NB4 (cell line): Measurements from ENCODE around the gene SPR.

Experiments used
- MYC ChIP-seq: IDR thresholded peaks from 2 replicates; pipeline ENCODE4 v1.6.1; 2011; ENCODE audit warnings: low read depth, low read length
- POLR2A ChIP-seq: IDR thresholded peaks from 2 replicates; pipeline ENCODE4 v1.6.1; 2011; ENCODE audit warnings: mild to moderate bottlenecking; ENCODE audit not compliant: insufficient read length; ENCODE audit errors: extremely low read depth
- TF ChIP-seq, protein P1 (sequence below): IDR thresholded peaks from one replicate; pipeline ENCODE4 v1.5.1; 2012; ENCODE audit warnings: low read depth, low read length
- TF ChIP-seq, protein P2 (sequence below): IDR thresholded peaks from 2 replicates; pipeline ENCODE4 v1.6.1; 2011; ENCODE audit warnings: low read depth, low read length

DNA sequence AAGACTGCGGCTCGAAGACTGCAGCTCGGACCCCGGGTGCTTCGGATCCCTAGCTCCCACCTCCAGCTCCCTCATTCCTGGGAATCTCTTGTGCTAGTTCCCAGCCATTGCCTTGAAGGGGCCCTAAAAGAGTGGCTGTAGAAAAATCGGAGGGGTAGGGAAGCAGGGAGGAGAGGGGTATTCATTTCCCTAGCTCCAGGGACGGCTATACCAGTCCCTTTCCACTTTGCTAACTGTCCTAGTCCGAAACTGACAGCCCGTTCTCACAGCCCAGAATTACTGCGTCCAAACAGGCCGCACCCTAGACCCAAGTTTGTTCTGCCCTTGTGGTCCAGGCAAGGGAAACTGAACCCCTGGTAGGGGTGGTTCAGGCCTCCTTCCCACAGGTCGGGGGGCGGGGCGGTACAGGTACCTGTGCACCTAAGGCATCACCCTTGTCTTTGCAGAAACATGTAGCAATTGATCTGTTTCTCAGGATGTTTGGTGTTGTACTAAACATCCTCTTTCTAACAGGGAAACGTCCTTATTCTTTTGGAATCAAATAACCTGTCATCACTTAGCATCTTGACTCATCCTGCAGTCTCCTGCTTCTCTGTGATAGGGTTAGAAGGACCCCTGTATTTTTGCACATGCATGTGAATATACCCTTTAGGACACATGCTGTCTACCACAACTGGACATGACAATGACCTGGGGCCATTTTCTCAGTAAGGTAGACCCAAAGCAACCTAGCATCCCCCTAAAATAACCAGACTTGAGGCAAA lies 34.1 kb downstream of the SPR start:
- TF ChIP-seq, protein P1, sequence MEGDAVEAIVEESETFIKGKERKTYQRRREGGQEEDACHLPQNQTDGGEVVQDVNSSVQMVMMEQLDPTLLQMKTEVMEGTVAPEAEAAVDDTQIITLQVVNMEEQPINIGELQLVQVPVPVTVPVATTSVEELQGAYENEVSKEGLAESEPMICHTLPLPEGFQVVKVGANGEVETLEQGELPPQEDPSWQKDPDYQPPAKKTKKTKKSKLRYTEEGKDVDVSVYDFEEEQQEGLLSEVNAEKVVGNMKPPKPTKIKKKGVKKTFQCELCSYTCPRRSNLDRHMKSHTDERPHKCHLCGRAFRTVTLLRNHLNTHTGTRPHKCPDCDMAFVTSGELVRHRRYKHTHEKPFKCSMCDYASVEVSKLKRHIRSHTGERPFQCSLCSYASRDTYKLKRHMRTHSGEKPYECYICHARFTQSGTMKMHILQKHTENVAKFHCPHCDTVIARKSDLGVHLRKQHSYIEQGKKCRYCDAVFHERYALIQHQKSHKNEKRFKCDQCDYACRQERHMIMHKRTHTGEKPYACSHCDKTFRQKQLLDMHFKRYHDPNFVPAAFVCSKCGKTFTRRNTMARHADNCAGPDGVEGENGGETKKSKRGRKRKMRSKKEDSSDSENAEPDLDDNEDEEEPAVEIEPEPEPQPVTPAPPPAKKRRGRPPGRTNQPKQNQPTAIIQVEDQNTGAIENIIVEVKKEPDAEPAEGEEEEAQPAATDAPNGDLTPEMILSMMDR: no peak
- no peak for TF ChIP-seq POLR2A
- TF ChIP-seq, protein P2, sequence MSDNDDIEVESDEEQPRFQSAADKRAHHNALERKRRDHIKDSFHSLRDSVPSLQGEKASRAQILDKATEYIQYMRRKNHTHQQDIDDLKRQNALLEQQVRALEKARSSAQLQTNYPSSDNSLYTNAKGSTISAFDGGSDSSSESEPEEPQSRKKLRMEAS: no peak
- no peak for TF ChIP-seq MYC
